SKM-1 treated with dmso at 0.1 percent for 144 hours (cell line): ENCODE data around the gene IL17B.

Source experiments
- DNase-seq: peaks from one replicate; lab custom pipeline; 2025; ENCODE audit not compliant: unreplicated experiment; lab: John Stamatoyannopoulos, UW

The IL17B gene

GRCh38 chr5:149362541-149362940 lies 16.6 kb downstream of the IL17B start:
- DNase-seq: no peak

- peak; percentile 76 for DNase-seq
Observed at GRCh38 chr5:149360272-149360671, 18.8 kb downstream of the IL17B start.

GRCh38 chr5:149358868-149359495 lies 20.1 kb downstream of the IL17B start:
- DNase-seq: no peak

GRCh38 chr5:149358294-149358651 lies 20.8 kb downstream of the IL17B start:
- DNase-seq: peak; percentile 79

GRCh38 chr5:149357370-149358293 lies 21.5 kb downstream of the IL17B start, which contains the start of gene PCYOX1L:
PCYOX1L (plus strand) TSS chr5:149358046; CDS start chr5:149358069, 23 bp downstream.
- peak; percentile 96 for DNase-seq

- no peak for DNase-seq
Observed at GRCh38 chr5:149356391-149356790, 22.7 kb downstream of the IL17B start.

- DNase-seq: no peak
Observed at GRCh38 chr5:149355688-149356087, 23.4 kb downstream of the IL17B start.

- DNase-seq: no peak
Observed at GRCh38 chr5:149353911-149354310, 25.2 kb downstream of the IL17B start.

- no peak for DNase-seq
Observed at GRCh38 chr5:149352169-149352568, 26.9 kb downstream of the IL17B start.

GRCh38 chr5:149349382-149349781 lies 29.7 kb downstream of the IL17B start:
- no peak for DNase-seq

- DNase-seq: no peak
Observed at GRCh38 chr5:149348518-149348917, 30.6 kb downstream of the IL17B start.

- no peak for DNase-seq
Observed at GRCh38 chr5:149345892-149346222, 33.2 kb downstream of the IL17B start.

- peak; percentile 97 for DNase-seq
Observed at GRCh38 chr5:149345147-149345891, 33.8 kb downstream of the IL17B start, which contains the start of gene GRPEL2. GRPEL2 (plus strand) TSS chr5:149345499; CDS start chr5:149345540, 41 bp downstream.

GRCh38 chr5:149344151-149344550 lies 34.9 kb downstream of the IL17B start:
- no peak for DNase-seq

- DNase-seq: no peak
Observed at GRCh38 chr5:149341876-149342275, 37.2 kb downstream of the IL17B start.

GRCh38 chr5:149340920-149341319 lies 38.2 kb downstream of the IL17B start:
- no peak for DNase-seq

- no peak for DNase-seq
Observed at GRCh38 chr5:149338364-149338763, 40.7 kb downstream of the IL17B start.

GRCh38 chr5:149337736-149338135 lies 41.4 kb downstream of the IL17B start:
- no peak for DNase-seq

- no peak for DNase-seq
Observed at GRCh38 chr5:149333711-149334443, 45.2 kb downstream of the IL17B start.

- DNase-seq: no peak
Observed at GRCh38 chr5:149328177-149328576, 50.9 kb downstream of the IL17B start.

- DNase-seq: no peak
Observed at GRCh38 chr5:149326611-149327010, 52.5 kb downstream of the IL17B start.
